Measurements from ENCODE around the gene PTPN2.

DNA sequence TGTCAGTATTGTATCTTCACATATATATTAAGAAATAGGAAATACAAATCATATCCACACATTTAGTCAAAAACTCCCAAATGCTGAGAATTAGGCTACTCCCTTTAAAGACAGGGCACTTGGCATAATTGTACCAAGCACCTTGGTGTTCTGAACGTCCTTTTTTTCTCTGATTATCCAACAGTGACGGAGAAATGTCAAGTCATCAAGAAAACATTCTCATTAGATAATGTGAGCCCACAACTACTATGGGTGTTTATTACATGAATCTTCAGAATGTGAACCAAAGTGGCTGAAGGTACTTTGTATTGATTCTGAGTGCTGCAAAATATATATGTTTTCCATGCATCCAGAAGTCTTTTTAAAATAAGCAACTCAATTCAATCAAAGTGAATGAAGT is 97.4 kb downstream of the PTPN2 start:
- no peak for TF ChIP-seq CTCF (IDR thresholded peaks at IDR 0.05)
- no peak for TF ChIP-seq POLR2A (IDR thresholded peaks at IDR 0.05)
